Trophoblast cell (in vitro differentiated cells and primary cell): ENCODE data around the gene NDEL1.

Source experiments
- DNase-seq, 2 donors: peaks; one replicate each; pipeline ENCODE4 v3.0.0-alpha.2; 2016
- H2AFZ ChIP-seq: 2 replicates; pipeline ENCODE4 v1.6.1; 2013; ENCODE audit warnings: low read length, moderate library complexity, mild to moderate bottlenecking; ENCODE audit not compliant: insufficient read depth, poor library complexity
- H2AK5ac ChIP-seq: 2 replicates; pipeline ENCODE4 v1.6.1; 2013; ENCODE audit warnings: mild to moderate bottlenecking, low read length
- H2BK120ac ChIP-seq: 2 replicates; pipeline ENCODE4 v1.6.1; 2013; ENCODE audit warnings: low read length, mild to moderate bottlenecking, moderate library complexity; ENCODE audit not compliant: insufficient read depth, poor library complexity
- H2BK12ac ChIP-seq: 2 replicates; pipeline ENCODE4 v1.6.1; 2013; ENCODE audit warnings: mild to moderate bottlenecking, low read length, moderate library complexity
- H2BK5ac ChIP-seq: 2 replicates; pipeline ENCODE4 v1.6.1; 2013; ENCODE audit warnings: low read length, low read depth, moderate library complexity, mild to moderate bottlenecking; ENCODE audit not compliant: poor library complexity
- H3K14ac ChIP-seq: 2 replicates; pipeline ENCODE4 v1.6.1; 2013; ENCODE audit warnings: mild to moderate bottlenecking, low read length
- H3K18ac ChIP-seq: 2 replicates; pipeline ENCODE4 v1.6.1; 2013; ENCODE audit warnings: mild to moderate bottlenecking, low read length
- H3K23ac ChIP-seq: 2 replicates; pipeline ENCODE4 v1.6.1; 2013; ENCODE audit warnings: low read length
- H3K27ac ChIP-seq: 2 replicates; pipeline ENCODE4 v1.5.1; 2013; ENCODE audit warnings: low read depth, mild to moderate bottlenecking, inconsistent platforms, low read length, moderate library complexity
- H3K27me3 ChIP-seq: 2 replicates; pipeline ENCODE4 v1.6.1; 2013; ENCODE audit warnings: inconsistent platforms, mild to moderate bottlenecking, low read length, moderate library complexity; ENCODE audit not compliant: insufficient read depth
- H3K36me3 ChIP-seq, 2 experiments: 1 replicate in 1 of 2; 2 replicates in 1 of 2; pipeline ENCODE4 v1.6.1; 2013; ENCODE audit warnings: low read length in 2 of 2, mild to moderate bottlenecking in 2 of 2, moderate library complexity in 1 of 2; ENCODE audit not compliant: insufficient read depth in 2 of 2, control insufficient read depth in 1 of 2
- H3K4ac ChIP-seq: 2 replicates; pipeline ENCODE4 v1.6.1; 2013; ENCODE audit warnings: low read depth, mild to moderate bottlenecking, low read length, moderate library complexity
- H3K4me1 ChIP-seq, 2 experiments: 1 replicate in 1 of 2; 2 replicates in 1 of 2; pipeline ENCODE4 v1.6.1; 2013; ENCODE audit warnings: low read length in 2 of 2, mild to moderate bottlenecking in 2 of 2, moderate library complexity in 1 of 2; ENCODE audit not compliant: insufficient read depth in 2 of 2, control insufficient read depth in 1 of 2
- H3K4me2 ChIP-seq: 2 replicates; pipeline ENCODE4 v1.6.1; 2013; ENCODE audit warnings: inconsistent platforms, mild to moderate bottlenecking, low read length, moderate library complexity
- H3K4me3 ChIP-seq: 2 replicates; pipeline ENCODE4 v1.5.1; 2013; ENCODE audit warnings: mild to moderate bottlenecking, low read depth, low read length, inconsistent platforms
- H3K79me1 ChIP-seq: one replicate; pipeline ENCODE4 v1.6.1; 2013; ENCODE audit warnings: low read length
- H3K79me2 ChIP-seq: 2 replicates; pipeline ENCODE4 v1.6.1; 2013; ENCODE audit warnings: low read length, mild to moderate bottlenecking; ENCODE audit not compliant: control insufficient read depth, insufficient read depth, poor library complexity
- H3K9ac ChIP-seq: 2 replicates; pipeline ENCODE4 v1.6.1; 2013; ENCODE audit warnings: mild to moderate bottlenecking, low read length
- H3K9me3 ChIP-seq: 2 replicates; pipeline ENCODE4 v1.6.1; 2013; ENCODE audit warnings: low read depth, mild to moderate bottlenecking, control low read depth, inconsistent platforms, low read length; ENCODE audit not compliant: insufficient read depth
- H4K12ac ChIP-seq: 2 replicates; pipeline ENCODE4 v1.6.1; 2013; ENCODE audit warnings: low read depth, mild to moderate bottlenecking, low read length, moderate library complexity
- H4K8ac ChIP-seq: 2 replicates; pipeline ENCODE4 v1.6.1; 2013; ENCODE audit warnings: low read depth, mild to moderate bottlenecking, low read length, moderate library complexity
- H4K91ac ChIP-seq: one replicate; pipeline ENCODE4 v1.6.1; 2013; ENCODE audit warnings: low read depth, mild to moderate bottlenecking, low read length, moderate library complexity
- WGBS: extraction: QIAGEN DNeasy Blood & Tissue Kit; methylation state at CpG from one replicate; pipeline ENCODE4 v1.1.7; 2013; ENCODE audit warnings: missing lambda C conversion rate; ENCODE audit not compliant: insufficient read length, insufficient coverage; ENCODE audit errors: extremely low coverage; 5-methylcytosine and 5-hydroxymethylcytosine counted together

The NDEL1 gene

GRCh38 chr17:8487130-8487645 is 51.5 kb downstream of the NDEL1 start:
- Histone ChIP-seq H3K27me3 (no peaks in the 10 kb centered on the region), H4K8ac (no peak overlapping the region), H3K9me3 (peaks cover 3% of the 10 kb centered on the region), H2AFZ (no peak overlapping the region), H3K36me3 (peaks cover 52 to 68% of the 10 kb centered on the region in 2 experiments), H2AK5ac (no peak overlapping the region), H3K4me2 (no peak overlapping the region), H3K79me1 (no peaks in the 10 kb centered on the region), H3K27ac (no peak overlapping the region), H3K9ac (no peak overlapping the region), H3K14ac (no peak overlapping the region), H3K4ac (no peak overlapping the region), H3K4me1 (no peaks in the 10 kb centered on the region), H4K12ac (no peak overlapping the region), H2BK12ac (no peak overlapping the region), H2BK120ac (no peak overlapping the region), H3K18ac (no peak overlapping the region), H3K23ac (no peak overlapping the region), H3K4me3 (no peak overlapping the region), H3K79me2 (no peaks in the 10 kb centered on the region), H4K91ac (no peak overlapping the region), H2BK5ac (no peak overlapping the region)
- no CpG with 5 or more reads among the region's 19 CpGs for WGBS
- no peak for DNase-seq

- H3K4me3 ChIP-seq, result no peak overlapping the region
- H3K4ac ChIP-seq, result no peak overlapping the region
- no CpG with 5 or more reads among the region's 5 CpGs for WGBS
- no peaks in the 10 kb centered on the region for H3K79me1 ChIP-seq
- no peak overlapping the region for H4K12ac ChIP-seq
- no peak overlapping the region for H3K4me2 ChIP-seq
- H3K36me3 ChIP-seq, result peaks cover 51 to 67% of the 10 kb centered on the region in 2 experiments
- H3K23ac ChIP-seq, result no peak overlapping the region
- H3K14ac ChIP-seq, result no peak overlapping the region
- no peak overlapping the region for H2BK12ac ChIP-seq
- H3K4me1 ChIP-seq, result no peaks in the 10 kb centered on the region
- H3K9me3 ChIP-seq, result peaks cover 3% of the 10 kb centered on the region
- H2AK5ac ChIP-seq, result no peak overlapping the region
- no peak for DNase-seq
- H3K79me2 ChIP-seq, result no peaks in the 10 kb centered on the region
- no peaks in the 10 kb centered on the region for H3K27me3 ChIP-seq
- no peak overlapping the region for H3K9ac ChIP-seq
- no peak overlapping the region for H4K8ac ChIP-seq
- no peak overlapping the region for H2AFZ ChIP-seq
- H4K91ac ChIP-seq, result no peak overlapping the region
- H3K18ac ChIP-seq, result no peak overlapping the region
- H2BK120ac ChIP-seq, result no peak overlapping the region
- no peak overlapping the region for H2BK5ac ChIP-seq
- H3K27ac ChIP-seq, result no peak overlapping the region
These were observed 52.1 kb downstream of the NDEL1 start for GRCh38 chr17:8487743-8488142.

GRCh38 chr17:8488491-8488890 is 52.8 kb downstream of the NDEL1 start:
- H3K4me2 ChIP-seq, result no peak overlapping the region
- no peak overlapping the region for H3K9ac ChIP-seq
- H2BK5ac ChIP-seq, result no peak overlapping the region
- H3K4ac ChIP-seq, result no peak overlapping the region
- no peak for DNase-seq
- H4K8ac ChIP-seq, result no peak overlapping the region
- WGBS, result no CpG with 5 or more reads among the region's 6 CpGs
- no peak overlapping the region for H3K23ac ChIP-seq
- no peak overlapping the region for H2AK5ac ChIP-seq
- peaks cover 56 to 71% of the 10 kb centered on the region in 2 experiments for H3K36me3 ChIP-seq
- H2BK120ac ChIP-seq, result no peak overlapping the region
- no peaks in the 10 kb centered on the region for H3K79me1 ChIP-seq
- no peak overlapping the region for H3K27ac ChIP-seq
- H3K18ac ChIP-seq, result no peak overlapping the region
- no peak overlapping the region for H2BK12ac ChIP-seq
- peaks cover 3% of the 10 kb centered on the region for H3K9me3 ChIP-seq
- no peaks in the 10 kb centered on the region for H3K27me3 ChIP-seq
- no peaks in the 10 kb centered on the region for H3K79me2 ChIP-seq
- H2AFZ ChIP-seq, result no peak overlapping the region
- no peak overlapping the region for H3K4me3 ChIP-seq
- no peak overlapping the region for H3K14ac ChIP-seq
- H4K12ac ChIP-seq, result no peak overlapping the region
- no peak overlapping the region for H4K91ac ChIP-seq
- no peaks in the 10 kb centered on the region for H3K4me1 ChIP-seq

- Histone ChIP-seq H3K79me1 (no peaks in the 10 kb centered on the region), H2BK12ac (no peak overlapping the region), H2AK5ac (no peak overlapping the region), H3K79me2 (no peaks in the 10 kb centered on the region), H4K12ac (no peak overlapping the region), H3K4me2 (no peak overlapping the region), H3K18ac (no peak overlapping the region), H3K4me3 (no peak overlapping the region), H3K9ac (no peak overlapping the region), H2BK5ac (no peak overlapping the region), H2BK120ac (no peak overlapping the region), H3K14ac (no peak overlapping the region), H3K36me3 (peaks cover 58 to 72% of the 10 kb centered on the region in 2 experiments), H4K8ac (no peak overlapping the region), H3K9me3 (peaks cover 3% of the 10 kb centered on the region), H2AFZ (no peak overlapping the region), H3K23ac (no peak overlapping the region), H3K27me3 (no peaks in the 10 kb centered on the region), H3K4ac (no peak overlapping the region), H3K27ac (no peak overlapping the region), H4K91ac (no peak overlapping the region), H3K4me1 (no peaks in the 10 kb centered on the region)
- DNase-seq, result peak in 1 of 2 donors; percentile 34
- WGBS, result no CpG with 5 or more reads among the region's 4 CpGs
These were observed 53.2 kb downstream of the NDEL1 start for GRCh38 chr17:8488901-8489300.
